Astrocyte (in vitro differentiated cells and primary cell): ENCODE data around the gene DIAPH3. TPM values are rescaled to one million over a fixed set of nuclear protein-coding genes. Genes with fewer than 3 reads are reported as not detected.

Source experiments
- DNase-seq: peaks from one replicate; pipeline ENCODE4 v3.0.0-alpha.2; 2010; ENCODE audit warnings: low read depth
- FAIRE-seq: peaks from 2 replicates; lab custom pipeline; 2011; peaks lifted over from hg19 to GRCh38; lab: Jason Lieb, UNC
- H2AFZ ChIP-seq: 2 replicates; pipeline ENCODE4 v1.6.0; 2012; ENCODE audit warnings: low read depth, low read length, inconsistent platforms
- H3K27ac ChIP-seq: 2 replicates; pipeline ENCODE4 v1.5.1; 2011; ENCODE audit warnings: low read depth, low read length, inconsistent platforms
- H3K27me3 ChIP-seq: 2 replicates; pipeline ENCODE4 v1.6.0; 2011; ENCODE audit warnings: low read length, inconsistent platforms; ENCODE audit not compliant: insufficient read depth
- H3K36me3 ChIP-seq: 2 replicates; pipeline ENCODE4 v1.5.1; 2011; ENCODE audit warnings: low read length, inconsistent platforms; ENCODE audit not compliant: insufficient read depth
- H3K4me1 ChIP-seq: 2 replicates; pipeline ENCODE4 v1.5.1; 2011; ENCODE audit warnings: low read length, inconsistent platforms; ENCODE audit not compliant: insufficient read depth
- H3K4me2 ChIP-seq: 2 replicates; pipeline ENCODE4 v1.6.0; 2012; ENCODE audit warnings: low read length, inconsistent platforms
- H3K4me3 ChIP-seq: 2 replicates; pipeline ENCODE4 v1.5.1; 2011; ENCODE audit warnings: low read depth, mild to moderate bottlenecking, low read length, inconsistent platforms; ENCODE audit not compliant: insufficient read depth
- H3K79me2 ChIP-seq: 2 replicates; pipeline ENCODE4 v1.6.0; 2012; ENCODE audit warnings: mild to moderate bottlenecking, low read length, inconsistent platforms; ENCODE audit not compliant: insufficient read depth
- H3K9ac ChIP-seq: 2 replicates; pipeline ENCODE4 v1.6.0; 2012; ENCODE audit warnings: mild to moderate bottlenecking, low read length, inconsistent platforms
- H3K9me3 ChIP-seq: 2 replicates; pipeline ENCODE4 v1.5.1; 2012; ENCODE audit warnings: low read depth, mild to moderate bottlenecking, low read length, inconsistent platforms; ENCODE audit not compliant: insufficient read depth
- H4K20me1 ChIP-seq: 2 replicates; pipeline ENCODE4 v1.6.0; 2012; ENCODE audit warnings: low read length, inconsistent platforms; ENCODE audit not compliant: insufficient read depth
- H3K27ac Mint-ChIP-seq: one replicate; pipeline ENCODE4 v1.8.0; 2021; ENCODE audit warnings: mild to moderate bottlenecking, mixed read lengths; ENCODE audit not compliant: unreplicated experiment
- H3K27me3 Mint-ChIP-seq: one replicate; pipeline ENCODE4 v1.8.0; 2021; ENCODE audit warnings: low read depth, mixed read lengths; ENCODE audit not compliant: unreplicated experiment
- H3K36me3 Mint-ChIP-seq: one replicate; pipeline ENCODE4 v1.8.0; 2021; ENCODE audit warnings: low read depth, mixed read lengths; ENCODE audit not compliant: unreplicated experiment
- H3K4me1 Mint-ChIP-seq: one replicate; pipeline ENCODE4 v1.8.0; 2021; ENCODE audit warnings: low read depth, mixed read lengths; ENCODE audit not compliant: unreplicated experiment
- H3K4me3 Mint-ChIP-seq: one replicate; pipeline ENCODE4 v1.8.0; 2021; ENCODE audit warnings: mild to moderate bottlenecking, moderate library complexity, mixed read lengths; ENCODE audit not compliant: unreplicated experiment
- H3K9me3 Mint-ChIP-seq: one replicate; pipeline ENCODE4 v1.8.0; 2021; ENCODE audit warnings: mild to moderate bottlenecking, mixed read lengths; ENCODE audit not compliant: unreplicated experiment
- CTCF ChIP-seq: IDR thresholded peaks from 2 replicates; pipeline ENCODE4 v1.5.1; 2011; ENCODE audit warnings: low read depth, mild to moderate bottlenecking, inconsistent platforms, low read length, moderate library complexity; ENCODE audit not compliant: insufficient read depth
- EZH2 ChIP-seq: IDR thresholded peaks from 2 replicates; pipeline ENCODE4 v1.6.1; 2012; ENCODE audit warnings: mild to moderate bottlenecking, low read length, inconsistent platforms; ENCODE audit not compliant: insufficient read depth
- total RNA-seq: library from RNA; stranded (reverse); gene quantifications from 2 replicates; pipeline ENCODE4 v1.2.1, GENCODE V29; 2021

The DIAPH3 gene
- total RNA-seq, 1 donor from 2014 or later: 19.0 TPM

GRCh38 chr13:59888408-59888807 lies 275.3 kb downstream of the DIAPH3 start:
- Histone ChIP-seq H3K79me2 (no peaks in the 10 kb centered on the region), H3K9ac (no peak overlapping the region), H3K36me3 (no peaks in the 10 kb centered on the region), H3K27ac (no peak overlapping the region), H2AFZ (no peak overlapping the region), H3K4me3 (no peak overlapping the region), H3K9me3 (no peaks in the 10 kb centered on the region), H3K27me3 (no peaks in the 10 kb centered on the region), H3K4me1 (no peaks in the 10 kb centered on the region), H3K4me2 (no peak overlapping the region), H4K20me1 (no peaks in the 10 kb centered on the region)
- Mint-ChIP-seq H3K27me3 (no peaks in the 10 kb centered on the region), H3K36me3 (no peaks in the 10 kb centered on the region), H3K4me1 (no peaks in the 10 kb centered on the region), H3K27ac (no peak overlapping the region), H3K9me3 (no peaks in the 10 kb centered on the region), H3K4me3 (no peak overlapping the region)
- no peak for DNase-seq
- no peak for TF ChIP-seq EZH2
- no peak for TF ChIP-seq CTCF
- no peak for FAIRE-seq

- Histone ChIP-seq H2AFZ (no peak overlapping the region), H3K4me1 (no peaks in the 10 kb centered on the region), H3K9ac (no peak overlapping the region), H3K9me3 (no peaks in the 10 kb centered on the region), H3K36me3 (no peaks in the 10 kb centered on the region), H3K4me3 (no peak overlapping the region), H3K27ac (no peak overlapping the region), H3K4me2 (no peak overlapping the region), H3K79me2 (no peaks in the 10 kb centered on the region), H3K27me3 (no peaks in the 10 kb centered on the region), H4K20me1 (no peaks in the 10 kb centered on the region)
- FAIRE-seq: no peak
- H3K27me3 Mint-ChIP-seq: no peaks in the 10 kb centered on the region
- H3K36me3 Mint-ChIP-seq: no peaks in the 10 kb centered on the region
- no peak overlapping the region for H3K27ac Mint-ChIP-seq
- no peaks in the 10 kb centered on the region for H3K4me1 Mint-ChIP-seq
- DNase-seq: no peak
- no peak overlapping the region for H3K4me3 Mint-ChIP-seq
- TF ChIP-seq CTCF (no peak), EZH2 (no peak)
- H3K9me3 Mint-ChIP-seq: no peaks in the 10 kb centered on the region
These were observed 278.7 kb downstream of the DIAPH3 start for GRCh38 chr13:59885076-59885475.

DNA sequence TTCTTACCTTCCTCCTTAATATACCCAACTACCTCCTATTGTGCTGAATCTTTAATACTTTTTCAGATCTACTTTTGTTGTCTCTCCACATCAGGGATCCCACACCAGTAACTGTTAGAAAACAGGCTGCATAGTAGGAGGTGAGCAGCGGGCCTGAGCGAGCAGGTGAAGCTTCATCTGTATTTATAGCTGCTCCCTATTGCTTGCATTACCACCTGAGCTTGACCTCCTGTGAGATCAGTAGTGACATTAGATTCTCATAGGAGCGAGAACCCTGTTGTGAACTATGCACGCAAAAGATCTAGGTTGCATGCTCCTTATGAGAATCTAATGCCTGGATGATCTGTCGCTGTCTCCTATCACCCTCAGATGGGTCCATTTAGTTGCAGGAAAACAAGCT lies 279.8 kb downstream of the DIAPH3 start:
- no peak overlapping the region for H2AFZ ChIP-seq
- H3K36me3 ChIP-seq: no peaks in the 10 kb centered on the region
- no peaks in the 10 kb centered on the region for H3K4me1 ChIP-seq
- Mint-ChIP-seq H3K4me1 (peaks cover 2% of the 10 kb centered on the region), H3K9me3 (no peaks in the 10 kb centered on the region), H3K27ac (no peak overlapping the region), H3K27me3 (no peaks in the 10 kb centered on the region), H3K4me3 (no peak overlapping the region), H3K36me3 (no peaks in the 10 kb centered on the region)
- no peak for FAIRE-seq
- H3K27me3 ChIP-seq: no peaks in the 10 kb centered on the region
- H3K4me2 ChIP-seq: no peak overlapping the region
- H3K27ac ChIP-seq: no peak overlapping the region
- H3K4me3 ChIP-seq: no peak overlapping the region
- H4K20me1 ChIP-seq: no peaks in the 10 kb centered on the region
- DNase-seq: no peak
- no peak overlapping the region for H3K9ac ChIP-seq
- TF ChIP-seq EZH2: no peak
- no peak for TF ChIP-seq CTCF
- no peaks in the 10 kb centered on the region for H3K79me2 ChIP-seq
- no peaks in the 10 kb centered on the region for H3K9me3 ChIP-seq
